ENCODE measurements around the gene UQCRQ.

The UQCRQ gene

DNA sequence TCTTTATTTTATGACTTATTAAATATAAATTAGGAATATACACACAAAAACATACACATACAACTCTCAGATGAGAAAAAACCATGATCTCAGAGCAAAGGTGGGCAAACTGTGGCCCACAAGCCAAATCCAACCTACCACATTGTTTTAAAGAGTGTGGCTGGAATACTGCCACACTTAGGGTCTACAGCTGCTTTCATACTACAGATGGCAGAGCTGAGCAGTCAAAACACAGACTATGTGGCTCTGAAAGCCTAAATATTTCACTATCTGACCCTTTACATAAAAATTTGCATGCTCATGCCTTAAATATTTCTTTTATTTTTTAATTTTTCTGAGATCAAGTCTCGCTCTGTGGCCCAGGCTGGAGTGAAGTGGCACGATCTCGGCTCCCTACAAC is 35.3 kb downstream of the UQCRQ start:
- DNase-seq, result no peak
- TF ChIP-seq CTCF (IDR thresholded peaks at IDR 0.05), result no peak
- Histone ChIP-seq H3K27me3 (no peaks in the 10 kb centered on the region), H3K4me3 (no peak overlapping the region), H3K36me3 (peaks cover 22 to 45% (median 29%) of the 10 kb centered on the region in 3 donors), H3K27ac (no peak overlapping the region), H3K9me3 (no peaks in the 10 kb centered on the region), H3K4me1 (peaks cover 0 to 5% (median under 1%) of the 10 kb centered on the region in 4 donors)
- intact Hi-C loops (cut with DNase I; ENCODE audit: low total_unique reads), result no loop called here

DNA sequence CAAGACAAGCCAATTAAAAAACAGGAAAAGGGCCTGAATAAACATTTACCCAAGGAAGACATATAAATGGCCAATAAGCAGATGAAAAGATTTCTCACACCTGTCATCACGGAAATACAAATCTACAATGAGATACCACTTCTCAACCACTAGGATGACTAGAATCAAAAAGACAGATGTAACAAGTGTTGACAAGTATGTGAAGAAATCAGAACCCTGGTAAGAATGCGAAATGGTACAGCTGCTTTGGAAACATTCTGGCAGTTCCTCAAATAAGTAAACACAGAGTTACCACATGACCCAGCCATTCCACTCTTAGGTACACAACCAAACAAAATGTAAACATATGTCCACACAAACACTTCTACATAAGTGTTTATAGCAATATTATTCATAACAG is 39.5 kb downstream of the UQCRQ start:
- Histone ChIP-seq H3K4me3 (no peak overlapping the region), H3K4me1 (peaks cover 0 to 5% (median 0%) of the 10 kb centered on the region in 4 donors), H3K9me3 (no peaks in the 10 kb centered on the region), H3K27me3 (no peaks in the 10 kb centered on the region), H3K27ac (no peak overlapping the region), H3K36me3 (peaks cover 4 to 28% (median 15%) of the 10 kb centered on the region in 3 donors)
- no peak for TF ChIP-seq CTCF (IDR thresholded peaks at IDR 0.05)
- DNase-seq, result no peak
- intact Hi-C loops (cut with DNase I; ENCODE audit: low total_unique reads), result no loop called here

DNA sequence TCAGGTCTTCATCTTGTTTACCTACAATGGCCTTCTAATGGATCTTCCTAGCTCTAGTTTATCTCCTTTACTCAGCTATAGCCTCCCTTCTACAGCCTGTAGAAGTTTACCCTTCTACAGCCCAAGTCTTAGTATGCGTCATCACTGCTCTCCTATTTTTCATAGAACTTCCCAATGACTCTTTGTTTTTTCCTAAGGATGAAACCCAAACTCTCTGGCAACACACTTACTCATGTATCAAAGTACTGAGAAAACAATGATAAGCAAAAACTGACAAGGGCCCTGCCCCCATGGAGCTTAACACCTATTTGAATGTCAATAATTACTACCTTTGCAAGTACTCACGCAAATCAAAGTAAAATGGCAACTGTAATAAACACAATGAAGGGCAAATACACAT is 40.7 kb downstream of the UQCRQ start:
- Histone ChIP-seq H3K9me3 (no peaks in the 10 kb centered on the region), H3K36me3 (peaks cover 9 to 21% (median 13%) of the 10 kb centered on the region in 3 donors), H3K4me3 (no peak overlapping the region), H3K27ac (no peak overlapping the region), H3K27me3 (no peaks in the 10 kb centered on the region), H3K4me1 (peaks cover 0 to 5% (median 0%) of the 10 kb centered on the region in 4 donors)
- intact Hi-C loops (cut with DNase I; ENCODE audit: low total_unique reads), result no loop called here
- TF ChIP-seq CTCF (IDR thresholded peaks at IDR 0.05), result no peak
- no peak for DNase-seq

DNA sequence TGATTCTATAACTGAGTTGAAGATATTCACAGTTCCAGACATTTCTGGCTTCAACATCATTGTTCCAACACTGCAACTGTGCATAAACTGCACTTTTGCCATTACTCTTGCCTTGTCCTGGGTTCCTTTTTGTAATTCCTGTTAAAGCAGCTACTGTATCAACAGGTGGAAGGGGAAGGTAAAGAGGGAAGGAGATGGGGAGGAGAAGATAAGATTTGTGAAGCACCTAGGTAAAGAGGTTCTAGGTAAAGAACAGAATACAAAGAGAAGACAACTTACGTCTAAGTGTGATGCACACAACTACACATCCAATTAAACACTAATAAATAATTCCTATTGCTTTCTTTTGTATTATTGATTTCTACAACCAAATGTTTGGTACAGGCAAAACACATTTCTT is 43.3 kb downstream of the UQCRQ start:
- no peak overlapping the region for H3K4me3 ChIP-seq
- no peaks in the 10 kb centered on the region for H3K9me3 ChIP-seq
- no peak overlapping the region for H3K27ac ChIP-seq
- intact Hi-C loops (cut with DNase I; ENCODE audit: low total_unique reads), result no loop called here
- no peaks in the 10 kb centered on the region for H3K27me3 ChIP-seq
- DNase-seq, result no peak
- H3K4me1 ChIP-seq, result peaks cover 0 to 5% (median 0%) of the 10 kb centered on the region in 4 donors
- H3K36me3 ChIP-seq, result peaks cover 5 to 32% (median 18%) of the 10 kb centered on the region in 3 donors
- TF ChIP-seq CTCF (IDR thresholded peaks at IDR 0.05), result no peak

GRCh38 chr5:132915681-132916080 is 49.2 kb downstream of the UQCRQ start:
- intact Hi-C loops (cut with DNase I; ENCODE audit: low total_unique reads), result no loop called here
- no peaks in the 10 kb centered on the region for H3K27me3 ChIP-seq
- H3K4me3 ChIP-seq, result no peak overlapping the region
- H3K36me3 ChIP-seq, result peaks cover 6 to 57% (median 35%) of the 10 kb centered on the region in 3 donors
- H3K4me1 ChIP-seq, result no peaks in the 10 kb centered on the region
- no peak overlapping the region for H3K27ac ChIP-seq
- H3K9me3 ChIP-seq, result no peaks in the 10 kb centered on the region
- no peak for TF ChIP-seq CTCF (IDR thresholded peaks at IDR 0.05)
- no peak for DNase-seq

- H3K27me3 ChIP-seq, result no peaks in the 10 kb centered on the region
- H3K36me3 ChIP-seq, result peaks cover 7 to 61% (median 35%) of the 10 kb centered on the region in 3 donors
- H3K4me1 ChIP-seq, result no peaks in the 10 kb centered on the region
- DNase-seq, result no peak
- intact Hi-C loops (cut with DNase I; ENCODE audit: low total_unique reads), result no loop called here
- no peak overlapping the region for H3K4me3 ChIP-seq
- no peak for TF ChIP-seq CTCF (IDR thresholded peaks at IDR 0.05)
- H3K27ac ChIP-seq, result no peak overlapping the region
- no peaks in the 10 kb centered on the region for H3K9me3 ChIP-seq
Observed at GRCh38 chr5:132916086-132916485, 49.6 kb downstream of the UQCRQ start.

Data from tibial artery (tissue), 4 donors.